Measurements from ENCODE around the gene ATP6V1E1. TPM values are rescaled to one million over a fixed set of nuclear protein-coding genes. Genes with fewer than 3 reads are reported as not detected.
A peak's percentile ranks its signal among the peaks of the same experiment; 100 is the strongest.

Gene ATP6V1E1
- total and polyA plus RNA-seq, 2 donors (not counting 1 experiment from before 2014, with no cell fraction given): 182 to 238 TPM

GRCh38 chr22:17627961-17628405 is 566 bp downstream of the ATP6V1E1 start:
- Histone ChIP-seq H3K27me3 (ENCODE audit: control insufficient read depth, insufficient read depth, low read length) (no peaks in the 10 kb centered on the region), H3K4me2 (ENCODE audit: extremely low read depth, insufficient read depth, low read length) (peak overlapping the region; percentile 34), H4K20me1 (ENCODE audit: control insufficient read depth, extremely low read depth, insufficient read depth, low read length) (no peaks in the 10 kb centered on the region), H3K79me2 (ENCODE audit: control insufficient read depth, insufficient read depth, low read length) (peaks cover 47% of the 10 kb centered on the region), H3K4me3 (replicated peaks in 1 of 4; ENCODE audit: control extremely low read depth in 1 of 4, insufficient read depth in 1 of 4, low read depth in 3 of 4, low read length in 4 of 4) (peak overlapping the region; percentile 88 to 100 (median 91)), H3K36me3 (ENCODE audit: control insufficient read depth, insufficient read depth, low read length) (peaks cover 2% of the 10 kb centered on the region), H2AFZ (ENCODE audit: low read length) (no peak overlapping the region), H3K4me1 (ENCODE audit: control insufficient read depth, extremely low read depth, insufficient read depth, low read length) (no peaks in the 10 kb centered on the region), H3K9me3 (ENCODE audit: control insufficient read depth, insufficient read depth, low read depth, low read length) (no peaks in the 10 kb centered on the region), H3K27ac (ENCODE audit: insufficient read depth, low read length) (peak overlapping the region; percentile 96), H3K9ac (ENCODE audit: insufficient read depth, low read length) (peak overlapping the region; percentile 99)
- no peak for DNase-seq (ENCODE audit: low read depth in 2 of 2)
- no peak for TF ChIP-seq CTCF (conservative IDR thresholded peaks at IDR 0.05 in 1 of 2, IDR thresholded peaks at IDR 0.05 in 1 of 2; ENCODE audit: low read depth in 1 of 2, low read length in 2 of 2)
- no peak for TF ChIP-seq EZH2 (IDR thresholded peaks at IDR 0.05; ENCODE audit: low read length, missing control alignments)

- Histone ChIP-seq H3K9ac (ENCODE audit: insufficient read depth, low read length) (no peak overlapping the region), H4K20me1 (ENCODE audit: control insufficient read depth, extremely low read depth, insufficient read depth, low read length) (no peaks in the 10 kb centered on the region), H3K27ac (ENCODE audit: insufficient read depth, low read length) (no peak overlapping the region), H3K9me3 (ENCODE audit: control insufficient read depth, insufficient read depth, low read depth, low read length) (no peaks in the 10 kb centered on the region), H3K36me3 (ENCODE audit: control insufficient read depth, insufficient read depth, low read length) (peaks cover 3% of the 10 kb centered on the region), H3K79me2 (ENCODE audit: control insufficient read depth, insufficient read depth, low read length) (peaks cover 3% of the 10 kb centered on the region), H3K4me1 (ENCODE audit: control insufficient read depth, extremely low read depth, insufficient read depth, low read length) (no peaks in the 10 kb centered on the region), H3K4me3 (replicated peaks in 1 of 4; ENCODE audit: control extremely low read depth in 1 of 4, insufficient read depth in 1 of 4, low read depth in 3 of 4, low read length in 4 of 4) (no peak overlapping the region), H3K27me3 (ENCODE audit: control insufficient read depth, insufficient read depth, low read length) (no peaks in the 10 kb centered on the region), H2AFZ (ENCODE audit: low read length) (no peak overlapping the region), H3K4me2 (ENCODE audit: extremely low read depth, insufficient read depth, low read length) (no peak overlapping the region)
- no peak for DNase-seq (ENCODE audit: low read depth in 2 of 2)
- TF ChIP-seq EZH2 (IDR thresholded peaks at IDR 0.05; ENCODE audit: low read length, missing control alignments) (no peak), CTCF (conservative IDR thresholded peaks at IDR 0.05 in 1 of 2, IDR thresholded peaks at IDR 0.05 in 1 of 2; ENCODE audit: low read depth in 1 of 2, low read length in 2 of 2) (no peak)
Observed at GRCh38 chr22:17613280-17613679, 15.3 kb downstream of the ATP6V1E1 start.

GRCh38 chr22:17612057-17612456 is 16.5 kb downstream of the ATP6V1E1 start:
- Histone ChIP-seq H3K27ac (ENCODE audit: insufficient read depth, low read length) (no peak overlapping the region), H3K4me3 (replicated peaks in 1 of 4; ENCODE audit: control extremely low read depth in 1 of 4, insufficient read depth in 1 of 4, low read depth in 3 of 4, low read length in 4 of 4) (no peak overlapping the region), H3K36me3 (ENCODE audit: control insufficient read depth, insufficient read depth, low read length) (peaks cover 3% of the 10 kb centered on the region), H4K20me1 (ENCODE audit: control insufficient read depth, extremely low read depth, insufficient read depth, low read length) (no peaks in the 10 kb centered on the region), H3K4me1 (ENCODE audit: control insufficient read depth, extremely low read depth, insufficient read depth, low read length) (no peaks in the 10 kb centered on the region), H3K9ac (ENCODE audit: insufficient read depth, low read length) (no peak overlapping the region), H3K27me3 (ENCODE audit: control insufficient read depth, insufficient read depth, low read length) (no peaks in the 10 kb centered on the region), H2AFZ (ENCODE audit: low read length) (no peak overlapping the region), H3K4me2 (ENCODE audit: extremely low read depth, insufficient read depth, low read length) (no peak overlapping the region), H3K79me2 (ENCODE audit: control insufficient read depth, insufficient read depth, low read length) (peaks cover 3% of the 10 kb centered on the region), H3K9me3 (ENCODE audit: control insufficient read depth, insufficient read depth, low read depth, low read length) (no peaks in the 10 kb centered on the region)
- no peak for DNase-seq (ENCODE audit: low read depth in 2 of 2)
- no peak for TF ChIP-seq CTCF (conservative IDR thresholded peaks at IDR 0.05 in 1 of 2, IDR thresholded peaks at IDR 0.05 in 1 of 2; ENCODE audit: low read depth in 1 of 2, low read length in 2 of 2)
- no peak for TF ChIP-seq EZH2 (IDR thresholded peaks at IDR 0.05; ENCODE audit: low read length, missing control alignments)

Measured in fibroblast of lung (primary cell).